ENCODE data around the gene IL1RAP.

- TF ChIP-seq EGR1 (IDR thresholded peaks at IDR 0.05): no peak
- no peak for TF ChIP-seq CREB1 (IDR thresholded peaks at IDR 0.05; ENCODE audit: low read depth)
Observed at GRCh38 chr3:190692256-190692655, 178.4 kb downstream of the IL1RAP start.

All from Ishikawa (cell line).